Fibroblast of skin of right quadriceps (primary cell): ENCODE results near the gene ZSWIM3.

Experiments used
- DNase-seq: peaks from one replicate; pipeline ENCODE4 v3.0.0-alpha.2; 2013

The ZSWIM3 gene

DNA sequence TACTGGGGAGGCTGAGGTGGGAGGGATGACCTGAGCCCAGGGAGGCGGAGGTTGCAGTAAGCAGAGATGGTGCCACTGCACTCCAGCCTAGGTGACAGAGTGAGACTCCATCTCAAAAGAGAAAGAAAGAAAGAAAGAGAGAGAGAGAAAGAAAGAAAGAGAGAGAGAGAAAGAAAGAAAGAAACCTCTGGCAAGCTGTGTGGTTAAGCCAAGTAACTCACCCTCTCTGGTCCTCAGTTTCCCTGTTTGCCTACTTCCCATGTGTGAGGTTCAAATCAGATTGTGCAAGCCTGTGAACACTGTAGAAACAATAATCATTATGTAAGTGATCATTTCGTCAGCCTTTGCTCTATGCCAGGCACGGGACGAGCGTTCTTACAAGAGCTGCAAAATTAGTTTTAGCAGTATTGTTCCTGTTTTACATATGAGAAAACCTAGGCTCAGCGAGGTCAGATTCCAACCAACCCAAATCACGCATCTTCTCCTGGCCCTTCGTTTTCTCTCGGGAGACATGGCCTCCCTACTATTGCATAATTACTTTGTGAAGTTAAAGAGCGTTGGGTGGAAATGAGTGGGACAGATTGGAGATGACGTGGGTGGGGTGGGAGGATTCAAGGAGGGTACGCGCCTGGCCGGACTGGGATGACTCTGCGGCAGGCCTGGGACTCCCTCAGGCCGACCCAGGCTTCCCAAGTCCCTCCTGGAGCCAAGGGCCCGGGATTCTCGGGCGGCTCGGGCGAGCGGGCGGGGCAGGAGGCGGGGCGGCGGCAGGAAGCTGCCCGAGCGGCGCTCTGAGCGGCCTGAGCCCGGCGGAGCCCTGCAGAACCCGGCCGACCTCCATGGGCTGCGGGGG, 24.2 kb upstream of the ZSWIM3 start, which contains the start of gene SNX21:
TSS of gene SNX21 (plus strand) at position 770 of the 853 bp plus-strand sequence. CDS start 121 bp downstream, outside the sequence.
- peak; percentile 91 for DNase-seq

DNA sequence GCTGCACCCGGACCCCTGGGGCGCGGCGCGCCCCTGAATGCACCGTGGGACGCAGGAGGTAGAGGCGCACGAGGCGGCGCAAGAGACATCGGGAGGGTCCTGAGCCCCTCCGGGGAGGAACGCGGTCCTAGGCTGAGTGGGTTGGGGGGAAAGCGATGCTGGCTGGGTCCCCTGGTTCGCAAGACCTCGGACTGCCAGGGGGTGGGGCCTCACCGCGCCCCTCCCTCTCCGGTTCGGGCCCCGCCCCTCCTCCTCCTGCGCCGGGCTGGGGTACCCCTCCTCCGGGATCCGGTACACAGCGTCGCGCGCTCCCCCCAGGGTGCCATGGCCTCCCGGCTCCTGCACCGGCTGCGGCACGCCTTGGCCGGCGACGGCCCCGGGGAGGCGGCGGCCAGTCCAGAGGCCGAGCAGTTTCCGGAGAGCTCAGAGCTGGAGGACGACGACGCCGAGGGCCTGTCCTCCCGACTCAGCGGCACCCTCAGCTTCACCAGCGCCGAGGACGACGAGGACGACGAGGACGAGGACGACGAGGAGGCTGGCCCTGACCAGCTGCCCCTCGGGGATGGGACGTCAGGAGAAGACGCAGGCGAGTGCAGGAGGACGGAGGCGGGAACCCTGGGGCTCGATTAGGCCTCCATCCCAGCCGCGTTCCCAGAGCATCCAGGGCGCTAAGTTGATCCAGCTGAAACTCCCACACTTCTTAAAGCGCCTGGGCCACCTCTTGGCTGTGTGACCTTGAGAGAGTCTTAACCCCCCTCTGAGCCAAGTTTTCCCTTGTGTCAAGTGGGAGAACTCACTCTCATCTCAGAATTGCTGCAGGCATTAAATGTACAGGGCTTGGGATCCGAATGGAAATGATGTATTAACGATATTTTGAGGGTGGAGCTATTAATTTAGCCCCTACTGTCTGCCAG, 23.3 kb upstream of the ZSWIM3 start:
- DNase-seq: peak; percentile 67

DNA sequence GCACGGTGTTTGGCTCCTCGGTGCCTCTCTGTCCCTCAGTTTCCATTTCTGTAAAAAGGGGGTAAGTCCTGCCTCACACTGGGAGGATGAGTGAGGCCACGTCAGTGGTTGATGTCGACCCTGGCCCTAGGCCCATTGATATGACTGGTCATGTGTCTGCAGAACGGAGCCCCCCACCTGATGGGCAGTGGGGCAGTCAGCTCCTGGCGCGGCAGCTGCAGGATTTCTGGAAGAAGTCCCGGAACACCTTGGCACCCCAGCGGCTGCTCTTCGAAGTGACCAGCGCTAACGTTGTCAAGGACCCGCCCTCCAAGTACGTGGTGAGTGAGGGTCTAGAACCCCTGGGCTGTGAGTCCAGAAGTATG, 22.6 kb upstream of the ZSWIM3 start:
- DNase-seq: no peak

DNA sequence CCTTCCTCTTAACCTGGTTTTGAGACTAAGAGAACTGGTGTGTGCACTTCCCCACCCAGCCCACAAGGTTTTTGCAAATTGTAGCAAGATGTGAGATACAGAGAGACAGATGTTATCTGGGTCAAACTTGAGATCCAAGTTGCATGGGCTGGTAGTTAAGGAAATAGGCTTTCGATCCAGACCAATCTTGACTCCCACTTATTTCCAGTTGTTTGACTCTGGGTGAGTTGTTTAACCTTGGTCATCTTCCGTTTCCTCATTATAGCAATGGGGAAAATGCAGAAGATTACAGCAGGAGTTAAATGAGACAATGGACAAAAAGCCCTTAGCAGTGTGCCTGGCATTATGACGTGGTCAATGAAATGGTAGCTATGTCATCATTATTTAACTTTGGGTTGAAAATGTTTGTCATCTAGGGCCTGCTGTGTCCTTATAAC, 22.1 kb upstream of the ZSWIM3 start:
- no peak for DNase-seq

- DNase-seq: peak; percentile 33
Measured at GRCh38 chr20:45835825-45836224, 21.6 kb upstream of the ZSWIM3 start.

DNA sequence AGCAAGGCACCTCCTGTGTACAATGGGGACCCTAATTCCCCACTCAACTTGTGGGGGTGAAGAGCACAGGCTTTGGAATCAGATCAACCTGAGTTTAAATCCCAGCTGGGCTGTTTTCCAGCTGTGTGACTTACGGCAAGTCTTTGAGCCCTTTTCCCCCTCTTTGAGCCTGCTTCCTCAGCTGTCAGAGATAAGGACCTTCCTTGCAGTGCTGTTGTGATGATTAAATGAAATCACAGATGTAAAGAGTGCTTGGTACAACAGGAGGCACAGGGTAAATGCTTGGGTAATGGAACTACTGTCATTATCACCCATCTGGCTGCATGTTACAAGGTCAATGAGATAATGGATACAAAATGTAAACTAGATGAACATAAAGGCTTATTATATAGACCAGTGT, 20.6 kb upstream of the ZSWIM3 start:
- DNase-seq: no peak

DNA sequence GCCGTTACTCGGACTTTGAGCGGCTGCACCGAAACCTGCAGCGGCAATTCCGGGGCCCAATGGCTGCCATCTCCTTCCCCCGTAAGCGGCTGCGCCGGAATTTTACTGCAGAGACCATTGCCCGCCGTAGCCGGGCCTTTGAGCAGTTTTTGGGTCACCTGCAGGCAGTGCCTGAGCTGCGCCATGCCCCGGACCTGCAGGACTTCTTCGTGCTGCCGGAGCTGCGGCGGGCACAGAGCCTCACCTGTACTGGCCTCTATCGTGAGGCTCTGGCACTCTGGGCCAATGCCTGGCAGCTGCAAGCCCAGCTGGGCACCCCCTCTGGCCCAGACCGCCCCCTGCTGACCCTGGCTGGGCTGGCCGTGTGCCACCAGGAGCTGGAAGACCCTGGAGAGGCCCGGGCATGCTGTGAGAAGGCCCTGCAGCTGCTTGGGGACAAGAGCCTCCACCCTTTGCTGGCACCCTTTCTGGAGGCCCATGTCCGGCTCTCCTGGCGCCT, 16.7 kb upstream of the ZSWIM3 start:
- no peak for DNase-seq

DNA sequence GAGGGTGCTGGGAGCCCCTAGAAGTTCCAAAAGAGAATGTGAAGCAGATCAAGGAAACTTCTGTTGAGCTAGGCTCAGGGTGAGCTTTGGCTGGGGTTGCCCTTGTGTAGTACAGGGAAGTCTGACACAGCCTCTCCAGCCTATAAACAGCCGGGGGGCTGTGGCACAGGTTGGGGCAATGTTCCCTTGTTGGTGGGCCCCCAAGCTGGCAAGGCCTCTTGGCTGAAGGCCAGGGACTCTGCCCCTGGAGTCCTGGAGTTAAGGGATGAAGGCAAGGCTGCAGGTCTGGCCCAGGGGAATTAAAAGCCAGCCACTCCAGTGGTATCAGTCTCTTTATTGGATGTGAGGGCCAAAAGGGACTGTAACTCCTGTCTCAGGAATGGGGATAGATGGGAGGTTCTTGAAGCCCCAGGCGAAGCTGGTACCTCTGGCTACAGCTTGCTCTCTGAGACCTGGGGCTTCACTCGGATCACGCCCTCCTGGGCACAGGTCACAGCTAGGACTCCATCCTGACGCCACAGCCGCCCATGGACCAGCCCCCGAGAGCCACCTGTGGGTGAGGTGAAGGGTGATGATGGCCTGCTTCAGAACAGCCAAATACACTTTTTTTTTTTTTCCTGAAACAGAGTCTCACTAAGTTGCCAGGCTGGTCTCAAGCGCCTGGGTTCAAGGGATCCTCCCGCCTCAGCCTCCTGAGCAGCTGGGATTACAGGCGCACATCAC, 15.8 kb upstream of the ZSWIM3 start:
- no peak for DNase-seq

- no peak for DNase-seq
Measured at GRCh38 chr20:45842169-45842812, 15.1 kb upstream of the ZSWIM3 start.

GRCh38 chr20:45843506-45843905, 13.9 kb upstream of the ZSWIM3 start:
- no peak for DNase-seq

- no peak for DNase-seq
Measured at GRCh38 chr20:45845452-45845851, 12.0 kb upstream of the ZSWIM3 start.

DNA sequence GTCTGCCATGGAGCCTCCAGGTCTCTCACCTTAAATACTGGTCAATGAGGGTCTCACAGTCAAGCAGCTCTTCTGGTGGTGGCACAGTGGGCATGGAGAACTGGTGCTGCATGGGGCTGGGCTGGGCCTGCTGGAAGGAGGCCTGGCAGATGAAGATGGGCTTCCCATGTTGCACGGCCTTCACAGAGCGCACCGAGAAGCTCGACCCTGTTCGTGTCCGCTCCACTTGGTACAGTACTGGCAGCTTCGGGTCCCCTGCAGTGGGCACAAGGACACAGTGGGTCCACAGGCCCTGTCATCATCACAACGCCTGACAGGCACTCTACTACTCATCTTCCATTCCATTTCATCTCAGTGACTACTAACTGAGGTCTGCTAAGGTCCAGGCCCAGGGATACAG, 9.0 kb upstream of the ZSWIM3 start:
- DNase-seq: no peak

- no peak for DNase-seq
Measured at GRCh38 chr20:45848969-45849582, 8.3 kb upstream of the ZSWIM3 start.

DNA sequence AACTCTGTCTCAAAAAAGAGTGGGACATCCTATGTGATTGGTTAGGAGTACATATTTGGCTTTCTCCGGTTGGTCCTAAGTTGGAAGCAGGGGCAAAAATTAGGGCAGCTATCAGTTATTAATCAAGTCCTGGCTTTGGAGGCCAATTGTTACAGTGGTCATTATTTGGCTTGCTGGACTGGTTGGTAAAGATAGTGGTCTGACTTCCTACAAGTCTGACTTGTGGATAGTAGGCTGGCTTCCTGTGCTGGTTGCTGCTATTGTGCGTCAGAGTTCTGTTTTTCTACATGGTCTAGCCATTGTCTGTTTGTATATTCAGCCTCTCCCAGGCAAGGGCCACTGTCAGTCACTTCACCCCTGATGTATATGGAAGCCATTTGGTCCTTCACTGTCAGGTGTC, 7.2 kb upstream of the ZSWIM3 start:
- DNase-seq: no peak

- DNase-seq: no peak
Measured at GRCh38 chr20:45850926-45851325, 6.5 kb upstream of the ZSWIM3 start.

DNA sequence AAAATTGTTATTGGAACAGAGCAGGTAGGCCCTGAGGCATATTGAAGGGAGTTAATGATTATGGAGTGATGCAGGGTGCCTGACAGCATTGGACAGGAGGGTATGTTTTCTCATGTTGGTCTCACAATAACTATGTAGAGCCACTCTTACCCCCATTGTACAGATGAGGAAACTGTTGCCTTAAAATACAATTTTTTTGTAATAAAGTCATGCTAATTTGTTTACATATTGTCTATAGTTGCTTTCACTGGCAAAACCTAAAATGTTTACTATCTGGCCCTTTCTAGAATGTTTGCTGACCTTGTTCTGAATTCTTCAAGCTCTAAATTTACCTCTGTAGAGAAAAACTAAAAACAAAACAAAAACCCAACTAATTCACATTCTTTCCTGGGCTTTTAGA, 5.9 kb upstream of the ZSWIM3 start:
- DNase-seq: no peak

- no peak for DNase-seq
Measured at GRCh38 chr20:45852326-45852725, 5.1 kb upstream of the ZSWIM3 start.

- no peak for DNase-seq
Measured at GRCh38 chr20:45853484-45853883, 3.9 kb upstream of the ZSWIM3 start.

GRCh38 chr20:45857882-45858216, 435 bp downstream of the ZSWIM3 start:
- no peak for DNase-seq

DNA sequence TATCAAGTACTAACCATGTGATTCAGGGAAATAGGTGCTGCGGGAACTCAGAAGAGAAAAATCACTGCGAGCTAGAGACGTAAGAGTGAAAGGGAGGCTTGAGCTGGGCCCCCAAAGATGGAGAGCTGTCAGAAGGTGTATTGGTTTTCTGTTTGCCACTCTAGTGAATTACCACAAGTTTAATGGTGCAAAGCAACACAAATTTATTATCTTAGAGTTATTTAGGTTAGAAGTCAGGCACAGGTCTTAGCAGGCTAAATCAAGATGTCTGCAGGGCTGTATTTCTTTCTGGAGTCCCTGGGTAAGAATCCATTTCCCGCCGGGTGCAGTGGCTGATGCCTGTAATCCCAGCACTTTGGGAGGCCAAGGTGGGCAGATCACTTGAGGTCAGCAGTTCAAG, 2.5 kb downstream of the ZSWIM3 start:
- no peak for DNase-seq

DNA sequence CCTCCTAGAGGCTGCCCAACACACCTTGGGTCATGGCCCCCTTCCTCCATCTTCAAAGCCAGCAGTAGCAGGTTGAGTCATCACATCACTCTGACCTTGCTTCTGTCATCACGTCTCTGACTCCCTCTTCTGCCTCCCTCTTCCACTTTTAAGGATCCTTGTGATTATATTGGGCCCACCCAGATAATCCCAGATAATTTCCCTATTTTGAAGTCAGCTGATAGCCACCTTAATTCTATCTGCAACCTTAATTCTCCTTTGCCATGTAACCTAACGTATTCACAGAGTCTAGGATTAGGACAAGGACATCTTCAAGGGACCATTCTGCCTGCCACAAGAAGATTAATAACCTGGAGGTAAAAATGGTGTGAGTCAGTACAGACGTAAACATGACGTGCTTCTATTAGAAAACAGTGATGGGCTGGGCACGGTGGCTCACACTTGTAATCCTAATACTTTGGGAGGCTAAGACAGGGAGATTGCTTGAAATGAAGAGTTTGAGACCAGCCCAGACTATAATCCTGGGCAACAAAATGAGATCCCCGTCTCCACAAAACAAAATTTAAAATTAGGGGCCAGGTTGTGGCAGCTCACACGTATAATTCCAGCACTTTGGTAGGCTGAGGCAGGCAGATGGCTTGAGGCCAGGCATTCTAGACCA, 3.3 kb downstream of the ZSWIM3 start:
- DNase-seq: no peak
